ACHN (cell line): ENCODE results near the gene PIGX.
"Not testable (repeated sequence)": the region's sequence is repeated elsewhere in the genome, so short reads cannot be mapped to it uniquely, and the experiment has no call there.

ENCODE experiments used
- DNase-seq: peaks from one replicate; pipeline ENCODE4 v3.0.0-alpha.2; 2015
- in situ Hi-C: cut with HindIII; loops from 2 replicates; pipeline ENCODE4 v1.10.0; 2017; ENCODE audit warnings: low sequenced_read_pairs, low pct_ligation_motif_present, low pct_unique_long_range_greater_than_20kb

PIGX gene

GRCh38 chr3:196697270-196697669 lies 14.9 kb upstream of the PIGX start:
- in situ Hi-C loops = no loop called here
- no peak for DNase-seq

DNA sequence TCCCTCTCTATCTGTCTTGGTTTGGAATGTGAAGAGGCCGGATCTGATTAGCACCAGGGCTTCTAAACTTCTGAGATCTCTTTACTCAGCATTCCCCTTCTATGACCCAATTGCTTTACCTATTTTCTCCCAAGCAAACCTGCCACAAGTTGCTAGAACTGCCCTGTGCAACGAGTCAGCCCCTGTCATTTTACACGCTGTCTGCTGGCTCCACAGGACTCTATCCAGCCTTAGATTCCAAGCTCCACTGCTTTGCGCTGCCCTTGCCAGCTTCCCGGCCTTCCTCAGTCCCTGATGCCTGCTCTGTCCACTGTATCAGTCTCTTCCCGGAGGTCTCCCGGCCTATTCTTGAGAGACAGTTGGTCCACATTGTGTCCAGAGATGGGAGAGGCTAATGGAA lies 12.4 kb upstream of the PIGX start:
- DNase-seq = no peak
- in situ Hi-C loops = no loop called here

- in situ Hi-C loops = no loop called here
- no peak for DNase-seq
Observed at GRCh38 chr3:196700801-196701200, 11.4 kb upstream of the PIGX start.

- DNase-seq = no peak
- in situ Hi-C loops = no loop called here
Observed at GRCh38 chr3:196706327-196706726, 5.8 kb upstream of the PIGX start.

- in situ Hi-C loops = no loop called here
- DNase-seq = no peak
Observed at GRCh38 chr3:196706731-196707130, 5.4 kb upstream of the PIGX start.

- in situ Hi-C loops = no loop called here
- no peak for DNase-seq
Observed at GRCh38 chr3:196707566-196707965, 4.6 kb upstream of the PIGX start.

DNA sequence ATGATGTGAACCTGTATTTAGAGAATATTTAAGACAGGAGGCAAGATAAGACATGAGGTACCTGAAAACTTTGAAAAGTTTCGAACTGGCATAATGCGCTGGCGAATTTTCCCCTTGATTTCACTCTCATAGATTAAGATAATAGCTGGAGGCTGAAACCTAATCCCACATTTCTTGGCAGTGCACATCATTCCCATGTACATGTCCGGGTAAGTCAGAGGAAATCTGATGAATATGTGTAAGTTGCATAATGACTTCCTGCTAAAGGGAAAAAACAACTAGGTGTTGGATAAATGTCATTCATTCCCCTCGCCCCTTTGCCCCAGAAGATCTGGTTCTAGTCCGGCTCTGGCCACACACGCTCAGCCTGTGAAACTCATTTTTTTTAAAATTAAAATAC lies 3.7 kb upstream of the PIGX start:
- DNase-seq = no peak
- in situ Hi-C loops = no loop called here

- in situ Hi-C loops = no loop called here
- DNase-seq = peak; percentile 34
Observed at GRCh38 chr3:196712514-196713413, 587 bp downstream of the PIGX start.

- peak; percentile 11 for DNase-seq
- in situ Hi-C loops = not testable (repeated sequence)
Observed at GRCh38 chr3:196717162-196717561, 5.0 kb downstream of the PIGX start.

DNA sequence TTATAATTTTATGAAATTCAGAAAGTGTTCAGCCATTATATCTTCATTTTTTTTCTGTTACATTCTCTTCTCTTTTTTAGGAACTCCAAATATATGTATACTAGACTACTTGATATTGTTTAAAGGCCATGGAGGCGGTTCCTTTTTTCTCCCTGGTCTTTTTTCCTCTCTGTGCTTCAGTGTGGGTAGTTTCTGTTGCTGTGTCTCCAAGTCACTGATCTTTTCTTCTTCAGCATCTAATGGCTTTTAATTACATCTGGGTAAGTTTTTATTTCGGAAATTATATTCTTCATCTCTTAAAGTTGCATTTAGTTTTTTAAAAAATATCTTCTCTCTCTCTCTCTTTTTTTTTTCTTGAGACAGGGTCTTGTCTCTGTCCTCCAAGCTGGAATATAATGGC lies 8.9 kb downstream of the PIGX start:
- DNase-seq = no peak
- in situ Hi-C loops = no loop called here

- in situ Hi-C loops = no loop called here
- peak; percentile 9 for DNase-seq
Observed at GRCh38 chr3:196726788-196727675, 14.9 kb downstream of the PIGX start.

GRCh38 chr3:196735751-196736150 lies 23.6 kb downstream of the PIGX start:
- no peak for DNase-seq
- in situ Hi-C loops = no loop called here

GRCh38 chr3:196736670-196737374 lies 24.6 kb downstream of the PIGX start:
- in situ Hi-C loops = no loop called here
- no peak for DNase-seq

DNA sequence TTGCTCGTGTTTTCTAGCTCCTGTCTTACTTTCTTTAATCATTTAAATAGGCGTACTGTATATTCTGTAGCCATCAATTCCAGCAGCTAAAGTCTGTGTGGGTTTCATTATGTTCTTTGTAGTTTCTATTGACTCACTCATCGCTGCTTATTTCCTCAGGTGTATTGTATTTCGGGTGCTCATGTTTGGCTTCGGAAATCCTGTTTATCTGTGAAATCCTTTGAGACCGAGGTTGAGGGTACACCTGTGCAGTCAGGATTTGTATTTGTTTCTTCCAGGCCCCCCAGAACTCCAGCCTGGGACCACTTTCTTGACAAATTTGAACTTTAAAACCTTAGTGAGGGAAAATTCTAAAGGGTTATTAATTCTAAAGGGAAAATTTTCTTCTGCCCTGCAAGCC lies 25.5 kb downstream of the PIGX start:
- in situ Hi-C loops = no loop called here
- no peak for DNase-seq

DNA sequence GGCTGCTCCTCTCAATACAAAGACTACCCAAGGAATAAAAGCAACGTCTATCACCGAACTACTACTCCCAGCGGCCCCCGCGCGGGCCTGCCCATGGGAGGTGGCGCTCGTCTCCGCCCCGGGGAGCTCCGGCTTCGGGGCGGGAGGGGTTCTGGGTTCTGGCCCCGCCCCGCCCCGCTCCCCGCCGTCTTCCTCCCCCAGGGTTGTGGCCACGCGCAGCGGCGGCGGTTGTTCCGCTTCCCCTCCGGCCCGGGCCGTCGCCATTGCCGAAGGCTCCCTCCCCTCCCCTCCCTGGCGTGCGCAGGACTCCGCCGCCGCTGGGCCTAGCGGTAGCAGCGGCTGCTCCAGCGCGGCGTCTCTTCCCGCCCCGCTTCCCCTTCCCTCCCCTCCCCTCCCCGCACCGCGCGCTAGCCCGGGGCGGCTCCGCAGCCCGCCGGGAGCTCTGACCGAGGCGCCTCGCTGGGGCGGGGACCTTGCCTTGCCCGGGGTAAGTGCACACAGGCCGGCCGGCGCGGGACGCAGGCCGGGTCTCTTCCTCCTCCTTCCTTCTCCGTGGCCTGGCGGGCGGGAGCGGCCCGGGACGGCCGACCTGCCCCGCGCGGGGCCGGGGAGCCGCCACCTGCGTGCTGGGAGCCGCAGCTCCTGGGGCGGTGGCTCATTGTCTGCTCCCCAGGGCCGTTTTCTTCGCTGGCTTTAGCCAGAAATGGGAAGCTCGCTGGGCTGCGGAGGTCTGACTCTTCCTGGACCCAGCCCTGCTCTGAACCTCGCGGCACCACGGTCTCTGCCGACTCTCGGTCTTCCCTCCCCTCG lies 27.7 kb downstream of the PIGX start, which contains the start of gene PAK2:
Gene PAK2 (plus strand): TSS at position 187 of the 810 bp plus-strand sequence. CDS start 42,790 bp downstream, outside the sequence.
- peak; percentile 85 for DNase-seq
- in situ Hi-C loops = no loop called here

DNA sequence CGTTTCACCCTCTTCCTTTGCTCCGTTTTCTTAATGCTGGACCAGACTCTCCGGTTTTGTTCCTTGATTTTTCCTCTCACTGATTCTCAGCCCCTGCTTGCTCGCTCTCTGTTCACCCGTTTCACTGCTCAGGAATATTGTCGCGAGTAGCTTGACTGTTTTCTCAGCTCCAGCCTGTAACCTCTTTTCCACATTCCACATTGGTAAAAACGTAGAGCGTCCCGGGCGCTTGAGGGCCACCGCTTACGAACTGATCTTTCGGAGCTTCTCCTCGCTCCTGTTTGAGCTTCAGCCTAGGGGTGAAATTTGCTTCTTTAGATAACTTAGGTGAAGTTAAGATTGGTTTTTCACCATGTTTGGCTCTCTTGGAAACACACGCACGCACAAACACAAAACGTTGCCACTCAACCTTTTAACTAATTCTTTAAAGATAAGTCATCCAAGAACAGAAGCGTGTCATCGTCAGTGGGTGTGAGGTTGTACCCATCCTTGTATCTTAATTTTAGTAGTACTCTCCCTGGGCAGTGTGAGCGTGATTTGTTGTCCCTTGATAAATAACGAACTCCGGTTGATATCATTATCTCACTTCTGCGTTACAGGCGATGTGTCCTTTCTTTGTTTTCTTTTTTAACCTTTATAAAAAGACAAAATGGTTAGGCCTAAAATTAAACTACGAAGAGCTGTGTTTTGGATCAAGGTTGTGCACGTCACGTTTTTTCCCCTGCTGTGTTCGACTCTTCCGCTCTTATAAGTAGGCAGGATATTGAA lies 28.5 kb downstream of the PIGX start:
- peak; percentile 63 for DNase-seq
- in situ Hi-C loops = no loop called here

DNA sequence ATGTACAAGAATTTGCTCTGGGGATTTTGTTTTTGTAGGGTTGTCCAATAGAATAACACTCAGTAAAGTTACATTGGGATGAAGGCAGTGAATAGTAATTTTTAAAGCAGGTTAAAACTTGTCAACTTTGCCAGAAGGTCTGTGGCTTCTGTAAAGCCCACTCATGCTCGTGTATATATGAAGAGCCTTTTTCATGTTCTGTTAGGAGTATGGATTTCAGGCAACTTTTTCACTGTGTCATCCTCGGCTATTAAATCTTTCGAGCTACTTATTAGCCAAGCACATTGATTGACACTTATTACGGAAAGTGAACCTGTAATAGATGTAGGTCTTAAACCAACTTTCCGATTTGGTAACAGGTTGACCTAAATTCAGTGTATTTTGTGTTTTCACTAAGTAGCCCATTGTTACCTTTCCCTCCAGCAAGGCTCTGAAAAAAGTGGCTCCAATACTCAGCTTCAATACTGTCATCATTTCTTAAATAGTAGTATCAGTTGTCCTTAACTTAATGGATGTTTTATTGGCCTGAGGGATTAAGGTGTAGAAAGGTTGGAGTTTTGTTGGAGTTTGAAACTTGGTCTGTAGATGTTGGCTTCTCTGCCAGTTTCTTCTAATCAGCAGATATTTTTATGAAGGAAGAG lies 29.2 kb downstream of the PIGX start:
- in situ Hi-C loops = no loop called here
- DNase-seq = peak; percentile 27
